Stomach (tissue), 4 donors: Measurements from ENCODE around the gene PAPLN.

Experiments used
- CTCF ChIP-seq, 7 experiments: fragments of 450-650 bp in 4 of 7; fragments of 200-600 bp in 3 of 7; sonication (generic) in 3 of 7; IDR thresholded peaks; one replicate each; pipeline ENCODE4 v1.5.1; 2016 to 2019; ENCODE audit warnings: antibody characterized with exemption in 7 of 7, control low read depth in 2 of 7, mild to moderate bottlenecking in 1 of 7
- POLR2AphosphoS5 ChIP-seq, 3 donors: sonication (generic); formaldehyde crosslinking; IDR thresholded peaks; one replicate each; pipeline ENCODE4 v1.6.1; 2016; ENCODE audit warnings: antibody characterized with exemption in 3 of 3

GRCh38 chr14:73240816-73241480, 3.6 kb downstream of the PAPLN start:
- no peak for TF ChIP-seq CTCF (IDR thresholded peaks at IDR 0.05)
- TF ChIP-seq POLR2AphosphoS5 (IDR thresholded peaks at IDR 0.05): no peak
